Measurements from ENCODE around the gene C6orf47.

DNA sequence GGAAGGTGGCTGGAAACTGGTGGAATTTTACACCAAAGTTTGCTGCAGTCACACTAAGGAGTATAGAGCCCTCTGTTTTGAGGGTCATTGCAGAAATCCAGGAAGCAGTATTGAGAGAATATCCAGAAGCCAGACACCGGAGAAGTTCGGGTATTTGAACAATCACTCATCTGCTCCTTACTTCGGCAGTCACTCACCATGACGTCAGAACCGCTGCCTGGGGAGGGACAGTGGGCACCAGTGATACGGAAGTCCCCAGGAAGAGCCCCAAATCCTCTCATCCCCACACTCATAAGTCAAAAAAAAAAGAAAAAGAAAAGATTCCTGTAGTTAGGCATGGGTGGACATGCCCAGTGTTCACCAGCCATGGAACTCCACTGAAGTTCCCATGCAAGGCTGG is 16.3 kb upstream of the C6orf47 start:
- TF ChIP-seq, protein P1, sequence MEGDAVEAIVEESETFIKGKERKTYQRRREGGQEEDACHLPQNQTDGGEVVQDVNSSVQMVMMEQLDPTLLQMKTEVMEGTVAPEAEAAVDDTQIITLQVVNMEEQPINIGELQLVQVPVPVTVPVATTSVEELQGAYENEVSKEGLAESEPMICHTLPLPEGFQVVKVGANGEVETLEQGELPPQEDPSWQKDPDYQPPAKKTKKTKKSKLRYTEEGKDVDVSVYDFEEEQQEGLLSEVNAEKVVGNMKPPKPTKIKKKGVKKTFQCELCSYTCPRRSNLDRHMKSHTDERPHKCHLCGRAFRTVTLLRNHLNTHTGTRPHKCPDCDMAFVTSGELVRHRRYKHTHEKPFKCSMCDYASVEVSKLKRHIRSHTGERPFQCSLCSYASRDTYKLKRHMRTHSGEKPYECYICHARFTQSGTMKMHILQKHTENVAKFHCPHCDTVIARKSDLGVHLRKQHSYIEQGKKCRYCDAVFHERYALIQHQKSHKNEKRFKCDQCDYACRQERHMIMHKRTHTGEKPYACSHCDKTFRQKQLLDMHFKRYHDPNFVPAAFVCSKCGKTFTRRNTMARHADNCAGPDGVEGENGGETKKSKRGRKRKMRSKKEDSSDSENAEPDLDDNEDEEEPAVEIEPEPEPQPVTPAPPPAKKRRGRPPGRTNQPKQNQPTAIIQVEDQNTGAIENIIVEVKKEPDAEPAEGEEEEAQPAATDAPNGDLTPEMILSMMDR (conservative IDR thresholded peaks at IDR 0.05 in 1 of 2, IDR thresholded peaks at IDR 0.05 in 1 of 2; ENCODE audit: extremely low read depth in 1 of 2, insufficient read depth in 1 of 2, low read depth in 1 of 2, low read length in 2 of 2): no peak
- no peak for TF ChIP-seq EZH2 (IDR thresholded peaks at IDR 0.05; ENCODE audit: borderline replicate concordance, low read length)
